Right lobe of liver (tissue), 4 donors: ENCODE data around the gene PKD1.
"Not testable (repeated sequence)": the region's sequence is repeated elsewhere in the genome, so short reads cannot be mapped to it uniquely, and the experiment has no call there.

Experiments
- POLR2A ChIP-seq: fragments of 450-650 bp; IDR thresholded peaks from one replicate; pipeline ENCODE4 v1.6.1; 2017; ENCODE audit warnings: antibody characterized with exemption, mild to moderate bottlenecking
- TF ChIP-seq, protein P1 (sequence below), 4 donors: fragments of 200-600 bp in 3 of 4; fragments of 450-650 bp in 1 of 4; IDR thresholded peaks; one replicate each; pipeline versions ENCODE4 v1.5.1 to v1.8.0; 2016 to 2022; ENCODE audit warnings: antibody characterized with exemption in 4 of 4, mild to moderate bottlenecking in 2 of 4
- donor health status: DM: no; HTN: no; CAD: no.
- donor health status: DM: no; HTN: no; CAD: no.
- donor health status: DM: no; HTN: yes; CAD: no.

DNA sequence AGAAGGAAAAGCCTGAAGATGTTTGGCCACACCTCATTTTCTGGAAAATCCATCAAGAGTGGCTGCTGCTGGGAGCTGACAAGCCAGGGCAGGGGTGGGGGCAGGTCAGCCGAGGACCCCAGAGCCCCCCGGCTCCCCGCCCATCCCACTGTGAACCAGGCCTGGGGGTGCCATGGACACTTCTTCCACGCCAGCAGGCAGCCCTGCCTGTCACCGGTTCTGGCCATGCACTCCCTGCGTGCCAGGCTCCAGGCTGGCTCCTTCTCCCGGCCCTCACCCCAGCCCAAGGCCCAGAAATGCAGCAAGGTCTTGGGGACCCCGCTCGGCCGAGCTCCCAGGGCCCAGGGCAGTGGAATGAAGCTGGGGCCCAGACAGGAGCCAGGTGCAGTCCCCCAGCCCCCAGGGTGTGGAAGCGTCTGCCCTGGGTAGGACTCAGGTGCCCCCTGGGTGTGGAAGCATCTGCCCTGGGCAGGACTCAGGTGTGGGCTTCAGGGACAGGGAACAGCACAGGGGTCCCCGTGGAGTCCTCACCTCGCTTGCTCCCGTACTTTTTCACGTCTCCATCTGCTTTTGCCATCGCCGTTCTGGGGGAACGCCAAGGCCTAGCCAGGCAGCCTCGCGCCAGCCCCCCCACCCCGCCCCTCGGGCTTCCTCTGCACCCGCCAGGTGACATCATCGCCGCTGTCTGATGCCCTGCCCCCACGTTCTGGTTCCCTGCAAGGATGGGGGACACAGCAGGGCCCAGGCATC is 12.6 kb downstream of the PKD1 start:
- TF ChIP-seq POLR2A: not testable (repeated sequence)
- TF ChIP-seq, protein P1, sequence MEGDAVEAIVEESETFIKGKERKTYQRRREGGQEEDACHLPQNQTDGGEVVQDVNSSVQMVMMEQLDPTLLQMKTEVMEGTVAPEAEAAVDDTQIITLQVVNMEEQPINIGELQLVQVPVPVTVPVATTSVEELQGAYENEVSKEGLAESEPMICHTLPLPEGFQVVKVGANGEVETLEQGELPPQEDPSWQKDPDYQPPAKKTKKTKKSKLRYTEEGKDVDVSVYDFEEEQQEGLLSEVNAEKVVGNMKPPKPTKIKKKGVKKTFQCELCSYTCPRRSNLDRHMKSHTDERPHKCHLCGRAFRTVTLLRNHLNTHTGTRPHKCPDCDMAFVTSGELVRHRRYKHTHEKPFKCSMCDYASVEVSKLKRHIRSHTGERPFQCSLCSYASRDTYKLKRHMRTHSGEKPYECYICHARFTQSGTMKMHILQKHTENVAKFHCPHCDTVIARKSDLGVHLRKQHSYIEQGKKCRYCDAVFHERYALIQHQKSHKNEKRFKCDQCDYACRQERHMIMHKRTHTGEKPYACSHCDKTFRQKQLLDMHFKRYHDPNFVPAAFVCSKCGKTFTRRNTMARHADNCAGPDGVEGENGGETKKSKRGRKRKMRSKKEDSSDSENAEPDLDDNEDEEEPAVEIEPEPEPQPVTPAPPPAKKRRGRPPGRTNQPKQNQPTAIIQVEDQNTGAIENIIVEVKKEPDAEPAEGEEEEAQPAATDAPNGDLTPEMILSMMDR (IDR thresholded peaks at IDR 0.05): not testable (repeated sequence)
